Vagina (tissue), 2 donors: Measurements from ENCODE around the gene KLB.
"Not testable (repeated sequence)": the region's sequence is repeated elsewhere in the genome, so short reads cannot be mapped to it uniquely, and the experiment has no call there.

ENCODE experiments used
- POLR2A ChIP-seq, 2 donors: fragments of 450-650 bp; IDR thresholded peaks; one replicate each; pipeline ENCODE4 v1.6.1; 2017; ENCODE audit warnings: antibody characterized with exemption in 2 of 2, mild to moderate bottlenecking in 2 of 2, moderate library complexity in 2 of 2
- POLR2AphosphoS5 ChIP-seq, 2 donors: sonication (generic); formaldehyde crosslinking; IDR thresholded peaks; one replicate each; pipeline ENCODE4 v1.9.0; 2017; ENCODE audit warnings: antibody characterized with exemption in 2 of 2, mild to moderate bottlenecking in 2 of 2, low read depth in 1 of 2; ENCODE audit not compliant: insufficient read depth in 1 of 2
- TF ChIP-seq, protein P1 (sequence below), 3 experiments: fragments of 450-650 bp in 2 of 3; fragments of 200-600 bp in 1 of 3; sonication (generic) in 1 of 3; IDR thresholded peaks; one replicate each; pipeline ENCODE4 v1.5.1; 2017 to 2019; ENCODE audit warnings: antibody characterized with exemption in 3 of 3, mild to moderate bottlenecking in 2 of 3, moderate library complexity in 2 of 3

DNA sequence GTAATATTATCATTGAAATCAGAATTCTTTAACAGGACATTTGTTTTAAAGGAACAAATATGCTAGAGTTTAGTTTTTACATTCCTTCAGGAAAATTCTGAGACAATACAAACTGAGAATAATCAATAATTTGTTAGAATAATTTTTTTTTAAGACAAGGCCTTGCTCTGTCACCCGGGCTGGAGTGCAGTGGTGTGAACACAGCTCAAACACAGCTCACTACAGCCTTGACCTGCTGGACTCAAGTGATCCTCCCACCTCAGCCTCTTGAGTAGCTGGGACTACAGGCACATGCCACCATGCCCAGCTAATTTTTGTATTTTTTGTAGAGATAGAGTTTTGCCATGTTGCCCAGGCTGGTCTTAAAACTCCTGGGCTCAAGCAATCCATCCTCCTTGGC, 18.6 kb downstream of the KLB start:
- TF ChIP-seq POLR2A (IDR thresholded peaks at IDR 0.05); POLR2AphosphoS5 (IDR thresholded peaks at IDR 0.05; ENCODE audit: insufficient read depth in 1 of 2, low read depth in 1 of 2): not testable (repeated sequence)
- TF ChIP-seq, protein P1, sequence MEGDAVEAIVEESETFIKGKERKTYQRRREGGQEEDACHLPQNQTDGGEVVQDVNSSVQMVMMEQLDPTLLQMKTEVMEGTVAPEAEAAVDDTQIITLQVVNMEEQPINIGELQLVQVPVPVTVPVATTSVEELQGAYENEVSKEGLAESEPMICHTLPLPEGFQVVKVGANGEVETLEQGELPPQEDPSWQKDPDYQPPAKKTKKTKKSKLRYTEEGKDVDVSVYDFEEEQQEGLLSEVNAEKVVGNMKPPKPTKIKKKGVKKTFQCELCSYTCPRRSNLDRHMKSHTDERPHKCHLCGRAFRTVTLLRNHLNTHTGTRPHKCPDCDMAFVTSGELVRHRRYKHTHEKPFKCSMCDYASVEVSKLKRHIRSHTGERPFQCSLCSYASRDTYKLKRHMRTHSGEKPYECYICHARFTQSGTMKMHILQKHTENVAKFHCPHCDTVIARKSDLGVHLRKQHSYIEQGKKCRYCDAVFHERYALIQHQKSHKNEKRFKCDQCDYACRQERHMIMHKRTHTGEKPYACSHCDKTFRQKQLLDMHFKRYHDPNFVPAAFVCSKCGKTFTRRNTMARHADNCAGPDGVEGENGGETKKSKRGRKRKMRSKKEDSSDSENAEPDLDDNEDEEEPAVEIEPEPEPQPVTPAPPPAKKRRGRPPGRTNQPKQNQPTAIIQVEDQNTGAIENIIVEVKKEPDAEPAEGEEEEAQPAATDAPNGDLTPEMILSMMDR (IDR thresholded peaks at IDR 0.05) = not testable (repeated sequence)
